PC-9 (cell line): ENCODE measurements around the gene CFAP97. TPM values are rescaled to one million over a fixed set of nuclear protein-coding genes. Genes with fewer than 3 reads are reported as not detected.

Experiments used
- BruUV-seq: library from RNA; stranded (reverse); fragments of 400-500 nt; replicated peaks from 2 replicates; lab custom pipeline; 2021; lab: Mats Ljungman, UMichigan
- CTCF ChIA-PET: fragments of 300-600 bp; sonication (Branson Sonifier 250); formaldehyde crosslinking; loops from one replicate; lab custom pipeline; 2022; ENCODE audit warnings: antibody characterized with exemption; lab: Charles Lee
- POLR2A ChIA-PET: fragments of 300-600 bp; sonication (Branson Sonifier 250); formaldehyde crosslinking; loops from one replicate; lab custom pipeline; 2022; ENCODE audit warnings: antibody characterized with exemption; ENCODE audit not compliant: unreplicated experiment; lab: Charles Lee
- DNase-seq, 2 experiments: peaks; one replicate each; pipeline versions ENCODE4 v3.0.0 to v3.0.0-alpha.2; 2015 to 2022; ENCODE audit warnings: mixed read lengths in 1 of 2
- H2AFZ ChIP-seq: fragments of 200-600 bp; sonication (generic); 2 replicates; pipeline ENCODE4 v1.8.1; 2017; ENCODE audit warnings: antibody characterized with exemption
- H3F3A ChIP-seq: fragments of 200-600 bp; sonication (generic); 2 replicates; pipeline ENCODE4 v1.8.1; 2017; ENCODE audit warnings: antibody characterized with exemption, mild to moderate bottlenecking, low read depth; ENCODE audit not compliant: insufficient read depth
- H3K27ac ChIP-seq: fragments of 200-600 bp; sonication (generic); 2 replicates; pipeline ENCODE4 v1.6.1; 2016; ENCODE audit warnings: mixed run types
- H3K27me3 ChIP-seq: fragments of 200-600 bp; sonication (generic); 2 replicates; pipeline ENCODE4 v1.6.1; 2016; ENCODE audit warnings: low read depth, mixed run types; ENCODE audit not compliant: insufficient read depth
- H3K36me3 ChIP-seq: fragments of 200-600 bp; sonication (generic); 2 replicates; pipeline ENCODE4 v1.6.1; 2016; ENCODE audit warnings: low read depth, mixed run types
- H3K4me1 ChIP-seq: fragments of 200-600 bp; sonication (generic); replicated peaks from 2 replicates; pipeline ENCODE4 v1.6.1; 2016; ENCODE audit warnings: mixed run types; ENCODE audit not compliant: insufficient read depth
- H3K4me2 ChIP-seq: fragments of 200-600 bp; sonication (generic); 2 replicates; pipeline ENCODE4 v1.6.1; 2017; ENCODE audit warnings: mixed run types
- H3K4me3 ChIP-seq: fragments of 200-600 bp; sonication (generic); 2 replicates; pipeline ENCODE4 v1.6.1; 2016; ENCODE audit warnings: mixed run types
- H3K79me2 ChIP-seq: fragments of 200-600 bp; sonication (generic); 2 replicates; pipeline ENCODE4 v1.6.1; 2017; ENCODE audit warnings: low read depth, mixed run types
- H3K9me2 ChIP-seq: fragments of 200-600 bp; sonication (generic); 2 replicates; pipeline ENCODE4 v1.8.1; 2017; ENCODE audit warnings: mild to moderate bottlenecking; ENCODE audit not compliant: insufficient read depth
- H3K9me3 ChIP-seq: fragments of 200-600 bp; sonication (generic); 2 replicates; pipeline ENCODE4 v1.8.1; 2016; ENCODE audit warnings: low read depth; ENCODE audit not compliant: insufficient read depth
- H4K20me1 ChIP-seq: fragments of 200-600 bp; sonication (generic); 2 replicates; pipeline ENCODE4 v1.8.1; 2017; ENCODE audit not compliant: insufficient read depth
- CTCF ChIP-seq: fragments of 200-600 bp; sonication (generic); conservative IDR thresholded peaks from 2 replicates; pipeline ENCODE4 v1.6.1; 2017; ENCODE audit warnings: mixed run types, antibody characterized with exemption, mild to moderate bottlenecking, moderate library complexity
- EZH2 ChIP-seq: fragments of 200-600 bp; sonication (generic); IDR thresholded peaks from 2 replicates; pipeline ENCODE4 v1.8.0; 2017; ENCODE audit warnings: antibody characterized with exemption, low read depth
- intact Hi-C: fragments of 100-400 bp; cut with micrococcal nuclease; formaldehyde crosslinking; loops from one replicate; pipeline ENCODE4 v1.10.0; 2022; ENCODE audit not compliant: unreplicated experiment
- total RNA-seq: library from RNA; stranded (reverse); gene quantifications from 2 replicates; pipeline ENCODE4 v1.2.3, GENCODE V29; 2021

CFAP97 gene
- total RNA-seq, 1 experiment from 2014 or later, result 48.2 TPM

- ChIA-PET CTCF (no interaction called here), POLR2A (interaction anchor here (0.6 kb wide), 1 partner anchor 397 kb away, joined by 5 read pairs; no protein-coding TSS in a partner anchor)
- no peak overlapping the region for H2AFZ ChIP-seq
- H3K4me3 ChIP-seq, result no peak overlapping the region
- no peaks in the 10 kb centered on the region for H3F3A ChIP-seq
- BruUV-seq, result no TSS peak
- H4K20me1 ChIP-seq, result no peaks in the 10 kb centered on the region
- H3K9me3 ChIP-seq, result no peaks in the 10 kb centered on the region
- TF ChIP-seq EZH2 (no peak), CTCF (no peak)
- H3K27me3 ChIP-seq, result no peaks in the 10 kb centered on the region
- H3K36me3 ChIP-seq, result no peaks in the 10 kb centered on the region
- intact Hi-C loops, result no loop called here
- H3K27ac ChIP-seq, result no peak overlapping the region
- no peaks in the 10 kb centered on the region for H3K4me1 ChIP-seq
- no peaks in the 10 kb centered on the region for H3K79me2 ChIP-seq
- H3K9me2 ChIP-seq, result no peaks in the 10 kb centered on the region
- no peak overlapping the region for H3K4me2 ChIP-seq
- DNase-seq, result no peak
These were observed 24.0 kb upstream of the CFAP97 start for GRCh38 chr4:185227713-185228278.

GRCh38 chr4:185227131-185227551 lies 23.3 kb upstream of the CFAP97 start:
- intact Hi-C loops, result no loop called here
- ChIA-PET CTCF (no interaction called here), POLR2A (interaction anchor here (0.6 kb wide), 1 partner anchor 398 kb away, joined by 5 read pairs; no protein-coding TSS in a partner anchor)
- Histone ChIP-seq H3K79me2 (no peaks in the 10 kb centered on the region), H2AFZ (no peak overlapping the region), H3K9me2 (no peaks in the 10 kb centered on the region), H3K4me1 (no peaks in the 10 kb centered on the region), H3K27me3 (no peaks in the 10 kb centered on the region), H3K27ac (no peak overlapping the region), H3K4me2 (no peak overlapping the region), H3K9me3 (no peaks in the 10 kb centered on the region), H3K4me3 (no peak overlapping the region), H3F3A (no peaks in the 10 kb centered on the region), H4K20me1 (no peaks in the 10 kb centered on the region), H3K36me3 (no peaks in the 10 kb centered on the region)
- no peak for DNase-seq
- BruUV-seq, result no TSS peak
- TF ChIP-seq CTCF (no peak), EZH2 (no peak)

- CTCF ChIA-PET, result no interaction called here
- no peaks in the 10 kb centered on the region for H3K9me2 ChIP-seq
- no peak overlapping the region for H3K27ac ChIP-seq
- H3K36me3 ChIP-seq, result no peaks in the 10 kb centered on the region
- no TSS peak for BruUV-seq
- no peaks in the 10 kb centered on the region for H3K9me3 ChIP-seq
- POLR2A ChIA-PET, result no interaction called here
- H2AFZ ChIP-seq, result no peak overlapping the region
- H3K4me2 ChIP-seq, result no peak overlapping the region
- H3F3A ChIP-seq, result no peaks in the 10 kb centered on the region
- intact Hi-C loops, result no loop called here
- H3K27me3 ChIP-seq, result no peaks in the 10 kb centered on the region
- no peaks in the 10 kb centered on the region for H3K79me2 ChIP-seq
- no peak overlapping the region for H3K4me3 ChIP-seq
- no peaks in the 10 kb centered on the region for H4K20me1 ChIP-seq
- no peak for DNase-seq
- TF ChIP-seq CTCF, result no peak
- TF ChIP-seq EZH2, result no peak
- no peaks in the 10 kb centered on the region for H3K4me1 ChIP-seq
These were observed 22.1 kb upstream of the CFAP97 start for GRCh38 chr4:185225940-185226339.
